Astrocyte of the cerebellum (primary cell): ENCODE measurements around the gene TBC1D22B.

ENCODE experiments used
- DNase-seq: peaks from one replicate; pipeline ENCODE4 v3.0.0-alpha.2; 2011; ENCODE audit warnings: low read depth
- H3K4me3 ChIP-seq: 2 replicates; pipeline ENCODE4 v1.5.1; 2011; ENCODE audit warnings: mild to moderate bottlenecking, low read depth, low read length, moderate library complexity
- CTCF ChIP-seq: IDR thresholded peaks from 2 replicates; pipeline ENCODE4 v1.5.1; 2012; ENCODE audit warnings: low read length, low read depth, moderate library complexity, mild to moderate bottlenecking; ENCODE audit errors: missing control alignments
- in situ Hi-C: cut with HindIII; loops from 2 replicates; pipeline ENCODE4 v1.10.0; 2017; ENCODE audit warnings: low sequenced_read_pairs

The TBC1D22B gene

GRCh38 chr6:37275350-37275749 lies 17.8 kb downstream of the TBC1D22B start:
- H3K4me3 ChIP-seq = no peak overlapping the region
- DNase-seq = no peak
- in situ Hi-C loops = no loop called here
- TF ChIP-seq CTCF = no peak

GRCh38 chr6:37277001-37277409 lies 19.4 kb downstream of the TBC1D22B start:
- DNase-seq = no peak
- TF ChIP-seq CTCF = no peak
- H3K4me3 ChIP-seq = no peak overlapping the region
- in situ Hi-C loops = no loop called here

GRCh38 chr6:37279366-37280134 lies 22.0 kb downstream of the TBC1D22B start:
- H3K4me3 ChIP-seq = no peak overlapping the region
- DNase-seq = no peak
- in situ Hi-C loops = no loop called here
- TF ChIP-seq CTCF = no peak

GRCh38 chr6:37280162-37280887 lies 22.8 kb downstream of the TBC1D22B start:
- DNase-seq = no peak
- TF ChIP-seq CTCF = no peak
- in situ Hi-C loops = no loop called here
- no peak overlapping the region for H3K4me3 ChIP-seq

- no peak overlapping the region for H3K4me3 ChIP-seq
- in situ Hi-C loops = no loop called here
- DNase-seq = no peak
These were observed 24.8 kb downstream of the TBC1D22B start for GRCh38 chr6:37282371-37282770.

GRCh38 chr6:37283268-37283667 lies 25.7 kb downstream of the TBC1D22B start:
- no peak for TF ChIP-seq CTCF
- no peak overlapping the region for H3K4me3 ChIP-seq
- in situ Hi-C loops = no loop called here
- DNase-seq = peak; percentile 81

More at GRCh38 chr6:37282371-37282770, 24.8 kb downstream of the TBC1D22B start:
- TF ChIP-seq CTCF = no peak
